GM12864 (cell line): Measurements from ENCODE around the gene CCDC120.

ENCODE experiments used
- DNase-seq: peaks from one replicate; pipeline ENCODE4 v3.0.0-alpha.2; 2011; ENCODE audit warnings: low read depth
- H3K4me3 ChIP-seq: 2 replicates; pipeline ENCODE4 v1.5.1; 2011; ENCODE audit warnings: mild to moderate bottlenecking, low read depth, low read length, control low read depth
- CTCF ChIP-seq: IDR thresholded peaks from 2 replicates; pipeline ENCODE4 v1.5.1; 2011; ENCODE audit warnings: low read depth, mild to moderate bottlenecking, moderate library complexity, low read length, control low read depth, inconsistent platforms; ENCODE audit errors: missing control alignments

The CCDC120 gene

GRCh38 chrX:49067285-49068120 lies 8.7 kb downstream of the CCDC120 start:
- DNase-seq = no peak
- H3K4me3 ChIP-seq = no peak overlapping the region
- TF ChIP-seq CTCF = no peak

- no peak for DNase-seq
- H3K4me3 ChIP-seq = no peak overlapping the region
- TF ChIP-seq CTCF = no peak
Observed at GRCh38 chrX:49069038-49069437, 10.2 kb downstream of the CCDC120 start.

GRCh38 chrX:49070988-49071387 lies 12.2 kb downstream of the CCDC120 start:
- no peak for DNase-seq
- H3K4me3 ChIP-seq = no peak overlapping the region
- TF ChIP-seq CTCF = no peak

GRCh38 chrX:49071877-49072711 lies 13.3 kb downstream of the CCDC120 start:
- H3K4me3 ChIP-seq = no peak overlapping the region
- DNase-seq = no peak
- no peak for TF ChIP-seq CTCF

GRCh38 chrX:49072712-49073095 lies 13.9 kb downstream of the CCDC120 start:
- DNase-seq = no peak
- TF ChIP-seq CTCF = no peak
- H3K4me3 ChIP-seq = no peak overlapping the region

- H3K4me3 ChIP-seq = peak within 1 kb of the TSS; percentile 65
- TF ChIP-seq CTCF = no peak
- peak; percentile 75 for DNase-seq
Observed at GRCh38 chrX:49073601-49074575, 15.1 kb downstream of the CCDC120 start, which contains the start of gene PRAF2. PRAF2 (minus strand) TSS chrX:49074002; CDS start chrX:49073987, 15 bp downstream.
